CD14-positive monocyte (primary cell): ENCODE results near the gene TFPI2. TPM values are rescaled to one million over a fixed set of nuclear protein-coding genes. Genes with fewer than 3 reads are reported as not detected.
A peak's percentile ranks its signal among the peaks of the same experiment; 100 is the strongest.
"Not testable (repeated sequence)": the region's sequence is repeated elsewhere in the genome, so short reads cannot be mapped to it uniquely, and the experiment has no call there.

ENCODE experiments used
- DNase-seq, 3 donors: peaks; one replicate each; pipeline ENCODE4 v3.0.0-alpha.2; 2011 to 2022
- H2AFZ ChIP-seq: 2 replicates; pipeline ENCODE4 v1.6.0; 2012; ENCODE audit warnings: mild to moderate bottlenecking, low read depth, low read length, inconsistent platforms; ENCODE audit not compliant: insufficient read depth, poor library complexity, severe bottlenecking
- H3K27ac ChIP-seq, 2 donors: 1 replicate in 1 of 2; 2 replicates in 1 of 2; pipeline ENCODE4 v1.5.1; 2012 to 2013; ENCODE audit warnings: low read length in 2 of 2, control low read depth in 1 of 2, inconsistent platforms in 1 of 2, low read depth in 1 of 2, mild to moderate bottlenecking in 1 of 2
- H3K27me3 ChIP-seq, 2 donors: one replicate each; pipeline versions ENCODE4 v1.6.0 to v1.6.1; 2011 to 2013; ENCODE audit warnings: low read length in 2 of 2; ENCODE audit not compliant: control insufficient read depth in 2 of 2, insufficient read depth in 2 of 2
- H3K36me3 ChIP-seq, 2 donors: replicated peaks in 1 of 2; 1 replicate in 1 of 2; 2 replicates in 1 of 2; pipeline versions ENCODE4 v1.5.1 to v1.6.1; 2012 to 2013; ENCODE audit warnings: low read length in 2 of 2, control low read depth in 1 of 2, inconsistent platforms in 1 of 2, mild to moderate bottlenecking in 1 of 2; ENCODE audit not compliant: insufficient read depth in 2 of 2, control insufficient read depth in 1 of 2
- H3K4me1 ChIP-seq, 2 donors: 1 replicate in 1 of 2; 2 replicates in 1 of 2; pipeline versions ENCODE4 v1.5.1 to v1.6.1; 2012 to 2013; ENCODE audit warnings: low read length in 2 of 2, control low read depth in 1 of 2, inconsistent platforms in 1 of 2, mild to moderate bottlenecking in 1 of 2, moderate library complexity in 1 of 2; ENCODE audit not compliant: insufficient read depth in 2 of 2, control insufficient read depth in 1 of 2
- H3K4me2 ChIP-seq: replicated peaks from 2 replicates; pipeline ENCODE3; 2012; ENCODE audit warnings: low read length, moderate library complexity, mild to moderate bottlenecking; ENCODE audit not compliant: poor library complexity, severe bottlenecking; ENCODE audit errors: extremely low read depth
- H3K4me3 ChIP-seq, 3 experiments: fragments of 200-600 bp in 1 of 3; sonication (generic) in 1 of 3; replicated peaks in 1 of 3; 1 replicate in 2 of 3; 2 replicates in 1 of 3; pipeline ENCODE4 v1.5.1; 2011 to 2013; ENCODE audit warnings: low read length in 3 of 3, mild to moderate bottlenecking in 3 of 3, control low read depth in 2 of 3, low read depth in 2 of 3, inconsistent platforms in 1 of 3, moderate library complexity in 1 of 3
- H3K79me2 ChIP-seq: 2 replicates; pipeline ENCODE4 v1.6.0; 2012; ENCODE audit warnings: mild to moderate bottlenecking, control low read depth, inconsistent platforms, low read length, moderate library complexity; ENCODE audit not compliant: insufficient read depth
- H3K9ac ChIP-seq: 2 replicates; pipeline ENCODE4 v1.6.0; 2017; ENCODE audit warnings: low read length, mild to moderate bottlenecking; ENCODE audit not compliant: insufficient read depth, poor library complexity, severe bottlenecking
- H3K9me3 ChIP-seq, 2 donors: replicated peaks in 1 of 2; 1 replicate in 1 of 2; 2 replicates in 1 of 2; pipeline versions ENCODE4 v1.5.1 to v1.6.1; 2012 to 2013; ENCODE audit warnings: low read length in 2 of 2, control low read depth in 1 of 2; ENCODE audit not compliant: control insufficient read depth in 1 of 2, insufficient read depth in 1 of 2
- H4K20me1 ChIP-seq: 2 replicates; pipeline ENCODE4 v1.6.0; 2012; ENCODE audit warnings: mild to moderate bottlenecking, low read length, control low read depth, moderate library complexity; ENCODE audit not compliant: insufficient read depth
- H3K27ac Mint-ChIP-seq, 7 donors: one replicate each; pipeline ENCODE4 v1.8.0; 2020; ENCODE audit warnings: mild to moderate bottlenecking in 7 of 7, mixed read lengths in 7 of 7, moderate library complexity in 6 of 7, inconsistent platforms in 2 of 7
- H3K27me3 Mint-ChIP-seq, 3 donors: one replicate each; pipeline ENCODE4 v1.8.0; 2021 to 2022; ENCODE audit warnings: low read depth in 3 of 3, mild to moderate bottlenecking in 3 of 3, mixed read lengths in 3 of 3, moderate library complexity in 3 of 3, inconsistent platforms in 1 of 3
- H3K36me3 Mint-ChIP-seq, 2 donors: one replicate each; pipeline ENCODE4 v1.8.0; 2020; ENCODE audit warnings: mixed read lengths in 2 of 2, inconsistent platforms in 1 of 2, mild to moderate bottlenecking in 1 of 2
- H3K4me1 Mint-ChIP-seq: one replicate; pipeline ENCODE4 v1.8.0; 2020; ENCODE audit warnings: mild to moderate bottlenecking, mixed read lengths
- H3K4me3 Mint-ChIP-seq, 2 donors: one replicate each; pipeline ENCODE4 v1.8.0; 2020; ENCODE audit warnings: mild to moderate bottlenecking in 2 of 2, mixed read lengths in 2 of 2, moderate library complexity in 1 of 2
- H3K9me3 Mint-ChIP-seq, 7 donors: one replicate each; pipeline ENCODE4 v1.8.0; 2020 to 2022; ENCODE audit warnings: mixed read lengths in 7 of 7, mild to moderate bottlenecking in 6 of 7, moderate library complexity in 6 of 7, inconsistent platforms in 2 of 7
- WGBS: methylation state at CpG from one replicate; pipeline ENCODE4 v1.1.5; 2013; ENCODE audit warnings: missing lambda C conversion rate; ENCODE audit not compliant: insufficient coverage; 5-methylcytosine and 5-hydroxymethylcytosine counted together
- intact Hi-C, 2 donors: fragments of 100-400 bp; cut with micrococcal nuclease; formaldehyde crosslinking; loops; one replicate each; pipeline versions ENCODE4 v1.15.0 to v1.15.1; 2023
- polyA plus RNA-seq, 3 donors: library from polyadenylated mRNA; depleted of rRNA in 1 of 3; unstranded in 2 of 3; stranded (reverse) in 1 of 3; fragments of 300-500 nt in 2 of 3; fragments of >200 nt in 1 of 3; fragmentation: Illumina TruSeq in 2 of 3; gene quantifications; 1 replicate in 2 of 3; 2 replicates in 1 of 3; pipeline ENCODE4 v1.2.3, GENCODE V29; 2012 to 2021
- TF ChIP-seq, protein P1 (sequence below): fragments of 200-600 bp; IDR thresholded peaks from one replicate; pipeline ENCODE4 v1.8.0; 2022; ENCODE audit warnings: antibody characterized with exemption, mild to moderate bottlenecking

The TFPI2 gene
- polyA plus RNA-seq, 3 donors, result not detected

DNA sequence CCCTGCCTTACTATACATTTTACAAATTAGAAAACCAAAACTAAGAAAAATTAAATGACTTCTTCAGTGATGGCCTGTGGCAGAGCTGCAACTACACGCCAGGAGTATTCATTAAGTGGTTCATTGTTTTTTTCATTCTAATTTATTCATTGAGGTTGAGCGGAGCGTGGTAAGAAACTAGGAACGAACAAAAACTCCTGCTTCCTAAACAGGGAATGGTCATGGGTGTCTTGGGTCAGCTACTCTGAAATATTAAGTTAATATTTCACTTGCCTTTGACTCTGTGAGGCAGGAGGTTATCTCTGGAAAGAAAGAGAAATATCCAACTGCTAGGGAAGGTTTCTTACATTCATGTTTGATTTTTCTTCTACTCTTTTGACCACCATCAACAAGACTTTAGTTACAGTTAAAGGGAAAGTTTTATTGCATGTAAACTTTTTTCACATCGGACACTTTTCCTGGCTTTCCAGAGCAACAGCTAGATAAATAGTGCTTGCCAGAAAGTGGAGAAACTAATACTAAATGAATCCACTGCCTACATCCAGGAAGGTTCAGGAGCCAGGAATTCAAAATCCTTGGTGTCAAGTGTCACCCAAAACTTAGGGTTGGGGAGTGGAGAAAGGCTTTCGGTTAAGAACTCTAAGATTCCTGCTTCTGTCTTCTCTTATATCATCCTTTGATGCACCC is 30.1 kb upstream of the TFPI2 start:
- Histone ChIP-seq H3K4me3 (no peak overlapping the region), H3K36me3 (no peaks in the 10 kb centered on the region), H3K4me2 (no peak overlapping the region), H3K27me3 (peaks cover 28% of the 10 kb centered on the region in 2 donors), H3K9ac (no peak overlapping the region), H2AFZ (no peak overlapping the region), H3K79me2 (no peaks in the 10 kb centered on the region), H3K4me1 (peaks cover 5 to 6% of the 10 kb centered on the region in 2 donors), H4K20me1 (no peaks in the 10 kb centered on the region), H3K27ac (no peak overlapping the region), H3K9me3 (no peaks in the 10 kb centered on the region)
- Mint-ChIP-seq H3K27ac (no peak overlapping the region), H3K9me3 (peaks cover 0 to 1% (median 0%) of the 10 kb centered on the region in 7 donors), H3K4me3 (peak overlapping the region in 1 of 2 donors; percentile 12), H3K27me3 (peaks cover 18 to 38% (median 33%) of the 10 kb centered on the region in 3 donors), H3K36me3 (no peaks in the 10 kb centered on the region), H3K4me1 (peaks cover 10% of the 10 kb centered on the region)
- no peak for DNase-seq
- intact Hi-C loops, result no loop called here
- WGBS, result no CpG with 5 or more reads among the region's 6 CpGs
- TF ChIP-seq, protein P1, sequence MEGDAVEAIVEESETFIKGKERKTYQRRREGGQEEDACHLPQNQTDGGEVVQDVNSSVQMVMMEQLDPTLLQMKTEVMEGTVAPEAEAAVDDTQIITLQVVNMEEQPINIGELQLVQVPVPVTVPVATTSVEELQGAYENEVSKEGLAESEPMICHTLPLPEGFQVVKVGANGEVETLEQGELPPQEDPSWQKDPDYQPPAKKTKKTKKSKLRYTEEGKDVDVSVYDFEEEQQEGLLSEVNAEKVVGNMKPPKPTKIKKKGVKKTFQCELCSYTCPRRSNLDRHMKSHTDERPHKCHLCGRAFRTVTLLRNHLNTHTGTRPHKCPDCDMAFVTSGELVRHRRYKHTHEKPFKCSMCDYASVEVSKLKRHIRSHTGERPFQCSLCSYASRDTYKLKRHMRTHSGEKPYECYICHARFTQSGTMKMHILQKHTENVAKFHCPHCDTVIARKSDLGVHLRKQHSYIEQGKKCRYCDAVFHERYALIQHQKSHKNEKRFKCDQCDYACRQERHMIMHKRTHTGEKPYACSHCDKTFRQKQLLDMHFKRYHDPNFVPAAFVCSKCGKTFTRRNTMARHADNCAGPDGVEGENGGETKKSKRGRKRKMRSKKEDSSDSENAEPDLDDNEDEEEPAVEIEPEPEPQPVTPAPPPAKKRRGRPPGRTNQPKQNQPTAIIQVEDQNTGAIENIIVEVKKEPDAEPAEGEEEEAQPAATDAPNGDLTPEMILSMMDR, result no peak

DNA sequence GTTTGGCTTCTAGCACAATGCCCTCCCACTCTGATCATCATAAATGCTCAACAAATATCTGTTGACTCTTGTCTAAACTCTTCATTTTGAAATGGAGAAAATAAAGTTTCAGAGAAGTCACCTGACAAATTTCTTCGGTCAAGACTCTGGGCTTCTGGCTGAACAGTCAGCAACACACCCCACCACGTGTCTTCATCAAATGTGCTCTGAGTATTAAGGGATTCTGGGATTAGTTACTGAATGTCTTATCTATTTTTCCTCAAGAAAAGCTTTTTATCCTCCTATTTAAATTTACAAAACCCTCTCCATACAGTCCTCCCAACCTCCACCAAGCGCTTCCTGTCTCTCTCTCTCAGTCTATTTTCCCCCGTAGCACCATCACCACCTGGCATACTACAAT is 25.8 kb upstream of the TFPI2 start:
- H4K20me1 ChIP-seq, H3K4me3 ChIP-seq, DNase-seq, H3K4me1 ChIP-seq, H3K27me3 ChIP-seq, H3K36me3 Mint-ChIP-seq, H3K9me3 Mint-ChIP-seq, H3K27ac ChIP-seq, H3K4me3 Mint-ChIP-seq, intact Hi-C loops, H3K4me2 ChIP-seq, H3K9ac ChIP-seq, H3K9me3 ChIP-seq, H3K27ac Mint-ChIP-seq, H2AFZ ChIP-seq, H3K79me2 ChIP-seq, H3K4me1 Mint-ChIP-seq, H3K36me3 ChIP-seq: not testable (repeated sequence)
- WGBS, result no CpG with 5 or more reads among the region's 4 CpGs
- peaks cover 6 to 24% (median 17%) of the 10 kb centered on the region in 3 donors for H3K27me3 Mint-ChIP-seq

DNA sequence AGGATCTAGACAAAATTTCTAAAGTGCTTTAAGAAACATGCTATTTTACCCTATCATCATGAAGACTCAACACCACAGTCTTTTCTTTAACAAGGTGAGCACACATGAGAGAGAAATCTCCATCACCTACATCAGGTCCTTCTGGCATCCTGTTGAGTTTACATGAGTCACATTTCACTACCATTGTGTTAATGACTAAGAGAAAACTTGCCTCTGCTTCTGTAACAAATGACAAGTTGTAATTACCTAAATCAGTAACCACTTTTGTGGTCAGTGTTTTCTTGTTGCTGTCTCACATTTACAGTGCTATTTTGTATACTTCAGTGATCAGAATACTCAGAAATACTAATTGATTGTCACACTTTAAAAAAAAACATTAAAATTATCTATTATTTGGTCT is 25.3 kb upstream of the TFPI2 start:
- H3K27me3 Mint-ChIP-seq, result peaks cover 2 to 20% (median 13%) of the 10 kb centered on the region in 3 donors

DNA sequence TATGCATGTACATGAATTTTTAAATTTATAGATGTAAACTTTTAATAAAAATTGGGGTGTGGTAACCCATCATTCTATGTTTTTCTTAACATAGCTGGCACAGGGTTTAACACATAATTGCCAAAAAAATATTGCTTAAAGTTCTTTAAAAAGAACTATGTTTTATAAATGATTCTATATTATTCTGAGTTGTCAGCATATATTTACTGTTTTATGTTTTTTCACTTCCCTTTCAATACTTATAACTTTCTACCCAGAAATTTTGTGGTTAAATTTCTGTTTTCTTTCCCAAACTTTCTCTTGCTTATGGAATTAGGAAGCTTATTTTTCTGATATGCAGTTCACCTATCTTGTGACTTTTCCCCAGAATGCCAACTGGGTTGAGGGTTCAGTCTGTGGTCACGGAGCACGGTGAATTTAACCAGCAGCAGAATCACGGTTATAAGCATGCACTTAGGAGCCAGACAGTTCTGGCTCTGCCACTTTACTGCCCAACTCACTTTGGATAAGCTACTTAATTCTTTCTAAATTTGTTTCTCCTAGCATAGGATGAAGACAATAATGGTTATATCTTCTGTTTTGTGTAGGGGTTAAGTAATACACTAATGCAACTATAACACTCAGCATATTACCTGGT is 24.8 kb upstream of the TFPI2 start:
- H3K27me3 ChIP-seq, H4K20me1 ChIP-seq, H3K9me3 Mint-ChIP-seq, H3K4me2 ChIP-seq, H3K4me3 Mint-ChIP-seq, H3K27ac ChIP-seq, DNase-seq, H3K27ac Mint-ChIP-seq, H3K9me3 ChIP-seq, H2AFZ ChIP-seq, H3K4me3 ChIP-seq, H3K79me2 ChIP-seq, H3K36me3 ChIP-seq, H3K4me1 ChIP-seq, H3K9ac ChIP-seq, H3K36me3 Mint-ChIP-seq, H3K4me1 Mint-ChIP-seq, intact Hi-C loops: not testable (repeated sequence)
- peaks cover 2 to 14% (median 9%) of the 10 kb centered on the region in 3 donors for H3K27me3 Mint-ChIP-seq
- no CpG with 5 or more reads among the region's 3 CpGs for WGBS

More for the DNA sequence above, 25.3 kb upstream of the TFPI2 start:
- H3K4me2 ChIP-seq, H3K27me3 ChIP-seq, H2AFZ ChIP-seq, H3K79me2 ChIP-seq, H3K27ac ChIP-seq, H3K4me3 Mint-ChIP-seq, H3K36me3 Mint-ChIP-seq, H3K4me1 Mint-ChIP-seq, H3K9ac ChIP-seq, H3K4me3 ChIP-seq, H3K27ac Mint-ChIP-seq, H3K9me3 Mint-ChIP-seq, intact Hi-C loops, H4K20me1 ChIP-seq, H3K4me1 ChIP-seq, DNase-seq, H3K9me3 ChIP-seq, H3K36me3 ChIP-seq: not testable (repeated sequence)
